Activated effector memory CD4-positive, alpha-beta T cell treated with Interleukin-2 at 50 U/mL for 16 hours (primary cell): Measurements from ENCODE around the gene GMDS.

ENCODE experiments used
- DNase-seq: peaks from one replicate; pipeline ENCODE4 v3.0.0-alpha.2; 2020

Gene GMDS

DNA sequence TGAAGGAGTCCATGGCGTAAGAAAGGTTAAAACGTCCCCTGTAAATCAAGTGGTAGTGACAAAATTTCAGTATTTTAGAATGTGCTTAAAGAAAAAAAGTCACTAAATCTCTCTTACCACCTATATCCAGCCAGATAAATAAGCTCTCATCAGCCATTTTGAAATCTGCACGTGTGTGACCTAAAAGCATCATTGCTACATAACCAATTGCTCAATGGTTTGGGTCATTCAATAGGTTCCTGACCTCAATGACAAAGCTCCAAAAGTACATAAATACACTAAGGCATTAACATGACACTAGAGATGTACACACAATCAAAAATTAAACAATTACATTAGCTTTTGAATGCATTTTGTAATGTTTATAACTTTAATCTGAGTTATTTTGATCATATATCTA is 272.4 kb downstream of the GMDS start:
- no peak for DNase-seq

GRCh38 chr6:1971612-1972011 is 273.8 kb downstream of the GMDS start:
- DNase-seq, result no peak

GRCh38 chr6:1970151-1970561 is 275.2 kb downstream of the GMDS start:
- DNase-seq, result no peak

- no peak for DNase-seq
Measured at GRCh38 chr6:1966713-1967112, 278.7 kb downstream of the GMDS start.

- DNase-seq, result no peak
Measured at GRCh38 chr6:1965596-1966224, 279.7 kb downstream of the GMDS start.

DNA sequence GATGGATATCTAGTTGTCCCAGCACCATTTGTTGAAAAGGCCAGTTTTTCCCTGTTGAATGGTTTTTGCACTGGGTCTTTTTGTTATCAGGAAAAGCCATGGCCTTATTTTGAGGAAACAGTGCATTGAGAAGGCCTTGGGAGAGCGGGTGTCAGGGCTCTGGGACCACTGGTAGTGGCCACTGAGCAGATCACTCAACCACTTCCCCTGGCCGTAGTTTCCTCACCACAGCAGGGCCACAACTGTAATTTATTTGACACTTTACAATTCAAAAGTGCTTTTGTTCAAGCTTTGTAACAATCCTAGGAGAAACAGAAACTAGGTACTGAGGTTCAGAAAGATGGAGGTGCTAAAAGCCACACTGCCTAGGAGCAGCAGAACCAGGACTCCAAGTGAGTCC is 281.8 kb downstream of the GMDS start:
- no peak for DNase-seq

DNA sequence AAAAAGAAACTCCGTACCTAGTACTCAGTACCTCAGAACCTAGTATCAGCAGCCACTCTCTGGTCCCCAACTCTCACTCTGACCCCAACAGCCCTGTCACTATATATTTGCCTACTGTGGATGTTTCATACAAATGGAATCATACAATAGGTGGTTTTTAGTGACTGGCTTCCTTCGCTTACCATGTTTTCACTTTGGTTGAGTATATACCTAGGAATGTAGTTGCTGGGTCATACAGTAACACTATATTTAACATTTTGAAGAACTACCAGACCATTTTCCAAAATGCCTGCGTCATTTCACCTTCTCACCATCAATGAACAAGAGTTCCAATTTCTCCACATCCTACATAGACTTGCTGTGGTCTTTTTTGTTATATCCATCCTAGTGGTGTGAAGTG is 283.2 kb downstream of the GMDS start:
- no peak for DNase-seq

- DNase-seq, result no peak
Measured at GRCh38 chr6:1960486-1961142, 284.8 kb downstream of the GMDS start.

DNA sequence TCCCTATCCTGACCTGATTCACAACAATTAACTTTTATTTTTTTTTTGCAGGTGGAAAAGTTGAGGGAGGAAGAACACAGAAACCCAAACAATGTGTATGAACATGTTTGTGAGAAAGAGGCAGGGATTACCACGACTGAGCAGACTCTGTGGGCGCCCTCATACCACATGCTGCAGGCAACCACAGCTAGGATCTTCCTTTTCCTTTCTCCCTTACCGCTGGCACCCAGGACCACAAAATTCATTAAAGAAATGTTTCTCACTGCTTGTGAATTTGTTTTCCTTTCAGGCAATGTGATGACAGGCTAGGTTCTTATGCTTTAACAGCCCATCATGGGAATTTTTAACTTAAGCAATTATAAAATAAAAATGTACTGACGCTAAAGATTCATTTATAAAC is 287.1 kb downstream of the GMDS start:
- DNase-seq, result no peak

- no peak for DNase-seq
Measured at GRCh38 chr6:1957746-1958145, 287.7 kb downstream of the GMDS start.

GRCh38 chr6:1952740-1953360 is 292.6 kb downstream of the GMDS start:
- DNase-seq, result no peak

DNA sequence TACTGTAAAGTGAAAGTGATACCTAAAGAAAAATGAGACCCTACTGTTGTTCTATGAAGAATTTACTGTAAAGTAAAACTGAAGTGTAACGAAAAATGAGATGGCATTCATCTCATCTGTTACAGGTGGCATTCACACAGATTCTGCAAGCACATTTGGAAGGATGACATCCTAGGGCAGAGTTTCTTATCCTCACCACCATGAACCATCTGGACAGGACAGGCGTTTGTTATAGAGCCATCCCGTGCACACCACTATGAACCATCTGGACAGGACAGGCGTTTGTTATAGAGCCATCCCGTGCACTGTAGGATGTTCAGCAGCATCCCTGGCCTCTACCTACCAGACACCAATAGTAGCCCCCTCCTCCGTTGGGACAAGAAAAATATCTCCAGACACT is 294.8 kb downstream of the GMDS start:
- DNase-seq, result no peak

DNA sequence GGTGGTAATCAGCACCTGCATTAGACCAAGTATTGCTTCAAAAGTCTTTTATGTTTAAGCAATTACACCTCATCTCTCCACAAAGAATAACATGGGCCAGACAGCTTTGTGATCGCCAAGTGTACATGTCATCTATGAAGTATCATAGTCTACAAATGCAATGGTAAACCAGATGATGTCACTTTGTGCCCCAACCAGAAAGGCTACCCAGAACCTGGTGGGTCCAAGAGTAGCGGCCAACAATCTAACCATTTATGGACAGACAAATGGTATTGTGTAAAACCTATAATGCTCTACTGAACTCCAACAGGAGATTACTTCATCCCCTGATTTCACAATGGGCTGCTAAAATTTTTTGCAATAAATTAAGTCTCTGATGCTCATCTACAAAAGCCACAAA is 295.9 kb downstream of the GMDS start:
- DNase-seq, result no peak

DNA sequence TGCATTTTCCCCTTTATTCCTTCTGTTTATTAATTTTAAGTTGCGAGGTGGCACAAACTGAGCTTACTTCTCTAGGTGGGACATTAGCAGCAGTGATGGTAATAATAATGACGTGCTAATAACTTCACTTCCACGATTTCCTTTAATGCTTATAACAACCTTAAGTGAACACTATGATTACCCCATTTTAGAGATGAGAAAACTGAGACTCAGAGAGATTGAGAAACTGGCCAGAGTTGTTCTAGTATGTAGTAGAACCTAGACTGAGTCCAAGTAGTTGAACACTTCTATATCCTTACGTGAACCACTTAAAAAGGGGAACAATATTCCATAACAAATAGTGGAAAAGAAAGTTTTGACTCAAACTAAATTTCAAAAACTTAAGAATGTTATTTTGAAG is 297.5 kb downstream of the GMDS start:
- no peak for DNase-seq

DNA sequence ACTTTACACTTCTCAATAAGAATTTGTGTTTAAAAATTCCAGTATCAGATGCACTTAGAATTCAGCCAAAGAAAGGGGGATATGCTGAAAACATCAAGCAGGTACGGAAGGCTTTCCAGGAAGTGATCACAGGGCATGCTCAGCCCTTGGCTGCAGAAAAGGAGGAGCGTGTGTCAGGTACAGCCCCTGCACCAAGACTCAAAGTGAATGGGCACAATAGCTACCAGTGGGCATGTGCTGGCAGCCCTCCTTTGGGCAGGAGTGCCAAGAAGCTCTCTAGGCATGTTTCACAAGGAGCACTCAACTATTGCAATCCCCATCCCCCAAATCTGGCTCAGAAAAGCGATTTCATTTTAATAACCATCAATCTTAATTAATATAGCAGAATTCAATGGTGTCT is 298.8 kb downstream of the GMDS start:
- no peak for DNase-seq

DNA sequence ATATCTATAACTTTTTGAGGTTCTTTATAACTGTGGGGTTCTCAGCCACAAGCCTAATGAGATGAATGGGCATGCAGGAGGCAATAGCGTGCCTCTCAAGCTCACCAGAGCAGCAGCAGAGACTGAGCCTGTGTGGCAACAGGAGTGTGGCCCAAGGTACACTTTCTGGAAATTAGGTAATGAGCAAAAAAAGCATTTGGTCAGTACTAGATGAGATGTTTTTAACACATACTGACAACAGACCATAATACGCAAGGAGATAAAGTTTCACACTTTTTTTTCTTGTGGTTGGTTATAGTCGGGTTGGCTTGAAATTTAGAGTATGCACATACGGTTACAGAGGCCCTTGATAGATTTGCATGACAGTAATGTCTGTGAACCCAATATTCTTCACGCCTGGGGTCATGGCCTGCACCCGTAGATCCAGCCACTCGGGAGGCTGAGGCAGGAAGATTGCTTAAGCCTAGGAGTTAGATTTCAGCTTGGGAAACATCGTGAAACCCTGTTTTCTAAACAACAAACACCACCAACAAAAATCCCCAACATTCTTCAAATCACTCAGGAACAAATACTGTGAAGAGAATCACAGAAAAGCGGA is 300.1 kb downstream of the GMDS start:
- no peak for DNase-seq

- DNase-seq, result no peak
Measured at GRCh38 chr6:1942834-1943233, 302.6 kb downstream of the GMDS start.

DNA sequence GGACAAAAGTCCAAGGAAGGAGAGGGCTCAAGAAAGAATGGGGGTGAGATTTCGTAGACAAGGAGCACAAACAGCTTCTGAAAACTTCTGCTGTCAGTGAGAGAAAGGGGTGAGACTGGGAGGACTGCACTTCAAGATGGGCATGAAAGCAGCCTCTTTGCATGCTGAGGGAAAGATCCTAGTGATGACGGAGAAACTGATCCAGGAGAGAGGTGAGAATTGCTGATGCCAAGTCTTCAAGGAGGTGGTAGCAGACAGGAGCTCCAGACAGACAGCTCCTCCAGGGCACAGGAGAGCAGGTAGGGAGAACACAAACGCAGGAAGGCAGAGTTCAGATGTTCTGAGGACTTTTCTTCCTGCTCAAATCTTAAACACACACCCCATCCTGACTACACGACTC is 303.9 kb downstream of the GMDS start:
- no peak for DNase-seq

DNA sequence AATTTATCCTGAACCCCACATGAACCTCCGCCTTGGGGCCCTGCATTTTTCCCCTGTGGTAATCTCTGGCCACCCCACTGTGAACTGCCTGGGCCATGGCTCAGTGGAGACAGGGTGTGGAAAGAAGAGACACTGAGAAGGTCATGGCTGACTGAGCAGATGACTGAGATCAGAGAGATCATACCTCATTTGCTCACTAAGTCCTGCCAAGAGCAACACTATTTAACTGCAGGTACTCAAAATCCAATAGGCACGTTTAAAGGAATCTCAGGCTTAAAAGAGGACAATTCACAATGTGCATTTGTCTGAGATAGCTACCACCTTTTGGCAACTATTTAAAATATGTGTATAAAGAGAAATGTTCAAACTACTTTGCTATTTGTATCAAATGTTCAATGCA is 305.0 kb downstream of the GMDS start:
- no peak for DNase-seq

DNA sequence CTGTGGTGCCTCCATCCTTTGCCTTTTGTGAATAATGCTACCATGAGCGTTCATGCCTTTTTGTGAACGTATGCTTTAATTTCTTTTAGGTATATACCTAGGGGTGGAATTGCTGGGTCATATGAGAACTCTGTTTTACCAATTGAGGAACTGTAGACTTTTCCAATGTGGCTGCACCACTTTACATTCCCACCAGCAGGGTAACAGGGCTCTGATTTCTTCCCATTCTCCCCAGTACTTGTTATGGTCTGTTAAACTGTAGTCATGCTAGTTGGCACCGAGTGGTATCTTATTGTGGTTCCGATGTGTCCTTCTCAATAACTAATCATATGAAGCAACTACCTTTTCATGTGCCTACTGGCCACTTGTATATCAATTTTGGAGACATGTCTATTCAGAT is 312.1 kb downstream of the GMDS start:
- no peak for DNase-seq

- no peak for DNase-seq
Measured at GRCh38 chr6:1931817-1932216, 313.6 kb downstream of the GMDS start.

DNA sequence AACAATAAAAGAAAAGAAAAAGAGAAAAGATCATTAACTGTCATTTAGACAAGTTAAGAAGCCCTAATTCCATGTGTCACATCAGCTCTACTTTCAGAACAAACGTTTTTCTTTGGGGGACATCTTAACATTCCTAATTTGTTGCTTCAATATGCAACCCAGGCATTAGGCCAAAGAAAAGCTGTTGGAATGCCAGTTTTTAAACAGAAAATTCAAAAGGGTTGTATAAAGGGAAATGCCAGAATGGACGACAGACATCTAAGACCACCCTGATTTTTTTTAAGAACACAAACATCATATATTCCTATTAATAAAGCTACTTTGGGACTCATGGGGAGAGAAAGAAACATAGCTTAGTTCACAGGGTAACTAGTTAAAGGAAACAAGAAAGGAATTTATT is 315.0 kb downstream of the GMDS start:
- no peak for DNase-seq

DNA sequence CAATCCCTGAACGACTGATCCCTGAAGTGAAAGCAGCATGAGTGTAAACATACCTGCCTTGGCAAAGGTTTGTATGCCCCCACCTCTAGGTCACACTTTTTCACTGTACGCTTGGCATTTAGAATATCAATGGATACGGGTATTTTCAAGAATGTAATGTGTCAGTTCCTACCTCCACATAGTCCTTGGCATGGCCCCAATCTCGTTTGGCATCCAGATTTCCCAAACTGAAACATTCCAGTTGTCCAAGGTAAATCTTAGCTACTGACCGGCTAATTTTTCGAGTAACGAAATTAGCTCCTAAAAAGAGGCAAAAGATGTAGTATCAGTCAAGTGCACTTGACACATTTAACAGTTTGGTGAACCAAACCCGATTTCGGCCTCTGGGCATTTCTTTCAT is 315.5 kb downstream of the GMDS start:
- DNase-seq, result no peak

GRCh38 chr6:1925743-1926430 is 319.5 kb downstream of the GMDS start:
- DNase-seq, result no peak
